ENCODE measurements around the gene APBB2. TPM values are rescaled to one million over a fixed set of nuclear protein-coding genes. Genes with fewer than 3 reads are reported as not detected.

The APBB2 gene
- total RNA-seq, 2 donors from 2014 or later: 134 to 137 TPM

GRCh38 chr4:41221850-41222645, 7.7 kb upstream of the APBB2 start:
- no peaks in the 10 kb centered on the region for H3K27me3 ChIP-seq (replicated peaks; ENCODE audit: insufficient read depth)
- H3K27ac ChIP-seq: no peak overlapping the region
- H3K36me3 ChIP-seq: no peaks in the 10 kb centered on the region
- H3K4me3 ChIP-seq: no peak overlapping the region
- H3K4me1 ChIP-seq (ENCODE audit: control insufficient read depth in 1 of 2, low read depth in 2 of 2): peaks cover 0 to 4% of the 10 kb centered on the region in 2 donors
- TF ChIP-seq CTCF (IDR thresholded peaks at IDR 0.05): no peak
- DNase-seq (ENCODE audit: low spot score): no peak
- ATAC-seq (ENCODE audit: insufficient number of reproducible peaks, low FRiP score, low read depth): no peak
- H3K9me3 ChIP-seq: no peaks in the 10 kb centered on the region

GRCh38 chr4:41219421-41219950, 5.1 kb upstream of the APBB2 start:
- no peak for DNase-seq (ENCODE audit: low spot score)

GRCh38 chr4:41218703-41219102, 4.4 kb upstream of the APBB2 start:
- ATAC-seq (ENCODE audit: insufficient number of reproducible peaks, low FRiP score, low read depth): no peak
- no peaks in the 10 kb centered on the region for H3K27me3 ChIP-seq (replicated peaks; ENCODE audit: insufficient read depth)
- no peak for DNase-seq (ENCODE audit: low spot score)
- H3K27ac ChIP-seq: no peak overlapping the region
- H3K9me3 ChIP-seq: no peaks in the 10 kb centered on the region
- H3K4me1 ChIP-seq (ENCODE audit: control insufficient read depth in 1 of 2, low read depth in 2 of 2): peaks cover 5 to 12% of the 10 kb centered on the region in 2 donors
- no peak overlapping the region for H3K4me3 ChIP-seq
- H3K36me3 ChIP-seq: no peaks in the 10 kb centered on the region
- no peak for TF ChIP-seq CTCF (IDR thresholded peaks at IDR 0.05)

More at GRCh38 chr4:41219421-41219950, 5.1 kb upstream of the APBB2 start:
- peaks cover 5 to 12% of the 10 kb centered on the region in 2 donors for H3K4me1 ChIP-seq (ENCODE audit: control insufficient read depth in 1 of 2, low read depth in 2 of 2)
- H3K27ac ChIP-seq: no peak overlapping the region
- H3K4me3 ChIP-seq: no peak overlapping the region
- H3K36me3 ChIP-seq: no peaks in the 10 kb centered on the region
- no peaks in the 10 kb centered on the region for H3K27me3 ChIP-seq (replicated peaks; ENCODE audit: insufficient read depth)
- no peaks in the 10 kb centered on the region for H3K9me3 ChIP-seq
- TF ChIP-seq CTCF (IDR thresholded peaks at IDR 0.05): no peak
- no peak for ATAC-seq (ENCODE audit: insufficient number of reproducible peaks, low FRiP score, low read depth)

- H3K9me3 ChIP-seq: no peaks in the 10 kb centered on the region
- DNase-seq (ENCODE audit: low spot score) (no peak), ATAC-seq (ENCODE audit: insufficient number of reproducible peaks, low FRiP score, low read depth) (no peak)
- no peaks in the 10 kb centered on the region for H3K36me3 ChIP-seq
- peak overlapping the region in 1 of 2 donors; percentile 94 for H3K27ac ChIP-seq
- H3K4me1 ChIP-seq (ENCODE audit: control insufficient read depth in 1 of 2, low read depth in 2 of 2): peaks cover 5 to 12% of the 10 kb centered on the region in 2 donors
- TF ChIP-seq CTCF (IDR thresholded peaks at IDR 0.05): no peak
- peak overlapping the region; percentile 89 for H3K4me3 ChIP-seq
- H3K27me3 ChIP-seq (replicated peaks; ENCODE audit: insufficient read depth): no peaks in the 10 kb centered on the region
Measured at GRCh38 chr4:41217374-41217773, 3.0 kb upstream of the APBB2 start.

GRCh38 chr4:41217020-41217333, 2.6 kb upstream of the APBB2 start:
- DNase-seq (ENCODE audit: low spot score) (no peak), ATAC-seq (ENCODE audit: insufficient number of reproducible peaks, low FRiP score, low read depth) (no peak)
- peak overlapping the region; percentile 87 to 94 for H3K27ac ChIP-seq
- no peak for TF ChIP-seq CTCF (IDR thresholded peaks at IDR 0.05)
- H3K4me1 ChIP-seq (ENCODE audit: control insufficient read depth in 1 of 2, low read depth in 2 of 2): peaks cover 9 to 12% of the 10 kb centered on the region in 2 donors
- H3K9me3 ChIP-seq: no peaks in the 10 kb centered on the region
- H3K36me3 ChIP-seq: no peaks in the 10 kb centered on the region
- H3K4me3 ChIP-seq: peak overlapping the region; percentile 89
- no peaks in the 10 kb centered on the region for H3K27me3 ChIP-seq (replicated peaks; ENCODE audit: insufficient read depth)
